Astrocyte (in vitro differentiated cells and primary cell): ENCODE data around the gene FGD6. TPM values are rescaled to one million over a fixed set of nuclear protein-coding genes. Genes with fewer than 3 reads are reported as not detected.

Experiments used
- DNase-seq: peaks from one replicate; pipeline ENCODE4 v3.0.0-alpha.2; 2010; ENCODE audit warnings: low read depth
- FAIRE-seq: peaks from 2 replicates; lab custom pipeline; 2011; peaks lifted over from hg19 to GRCh38; lab: Jason Lieb, UNC
- H2AFZ ChIP-seq: 2 replicates; pipeline ENCODE4 v1.6.0; 2012; ENCODE audit warnings: low read depth, low read length, inconsistent platforms
- H3K27ac ChIP-seq: 2 replicates; pipeline ENCODE4 v1.5.1; 2011; ENCODE audit warnings: low read depth, low read length, inconsistent platforms
- H3K27me3 ChIP-seq: 2 replicates; pipeline ENCODE4 v1.6.0; 2011; ENCODE audit warnings: low read length, inconsistent platforms; ENCODE audit not compliant: insufficient read depth
- H3K36me3 ChIP-seq: 2 replicates; pipeline ENCODE4 v1.5.1; 2011; ENCODE audit warnings: low read length, inconsistent platforms; ENCODE audit not compliant: insufficient read depth
- H3K4me1 ChIP-seq: 2 replicates; pipeline ENCODE4 v1.5.1; 2011; ENCODE audit warnings: low read length, inconsistent platforms; ENCODE audit not compliant: insufficient read depth
- H3K4me2 ChIP-seq: 2 replicates; pipeline ENCODE4 v1.6.0; 2012; ENCODE audit warnings: low read length, inconsistent platforms
- H3K4me3 ChIP-seq: 2 replicates; pipeline ENCODE4 v1.5.1; 2011; ENCODE audit warnings: low read depth, mild to moderate bottlenecking, low read length, inconsistent platforms; ENCODE audit not compliant: insufficient read depth
- H3K79me2 ChIP-seq: 2 replicates; pipeline ENCODE4 v1.6.0; 2012; ENCODE audit warnings: mild to moderate bottlenecking, low read length, inconsistent platforms; ENCODE audit not compliant: insufficient read depth
- H3K9ac ChIP-seq: 2 replicates; pipeline ENCODE4 v1.6.0; 2012; ENCODE audit warnings: mild to moderate bottlenecking, low read length, inconsistent platforms
- H3K9me3 ChIP-seq: 2 replicates; pipeline ENCODE4 v1.5.1; 2012; ENCODE audit warnings: low read depth, mild to moderate bottlenecking, low read length, inconsistent platforms; ENCODE audit not compliant: insufficient read depth
- H4K20me1 ChIP-seq: 2 replicates; pipeline ENCODE4 v1.6.0; 2012; ENCODE audit warnings: low read length, inconsistent platforms; ENCODE audit not compliant: insufficient read depth
- H3K27ac Mint-ChIP-seq: one replicate; pipeline ENCODE4 v1.8.0; 2021; ENCODE audit warnings: mild to moderate bottlenecking, mixed read lengths; ENCODE audit not compliant: unreplicated experiment
- H3K27me3 Mint-ChIP-seq: one replicate; pipeline ENCODE4 v1.8.0; 2021; ENCODE audit warnings: low read depth, mixed read lengths; ENCODE audit not compliant: unreplicated experiment
- H3K36me3 Mint-ChIP-seq: one replicate; pipeline ENCODE4 v1.8.0; 2021; ENCODE audit warnings: low read depth, mixed read lengths; ENCODE audit not compliant: unreplicated experiment
- H3K4me1 Mint-ChIP-seq: one replicate; pipeline ENCODE4 v1.8.0; 2021; ENCODE audit warnings: low read depth, mixed read lengths; ENCODE audit not compliant: unreplicated experiment
- H3K4me3 Mint-ChIP-seq: one replicate; pipeline ENCODE4 v1.8.0; 2021; ENCODE audit warnings: mild to moderate bottlenecking, moderate library complexity, mixed read lengths; ENCODE audit not compliant: unreplicated experiment
- H3K9me3 Mint-ChIP-seq: one replicate; pipeline ENCODE4 v1.8.0; 2021; ENCODE audit warnings: mild to moderate bottlenecking, mixed read lengths; ENCODE audit not compliant: unreplicated experiment
- CTCF ChIP-seq: IDR thresholded peaks from 2 replicates; pipeline ENCODE4 v1.5.1; 2011; ENCODE audit warnings: low read depth, mild to moderate bottlenecking, inconsistent platforms, low read length, moderate library complexity; ENCODE audit not compliant: insufficient read depth
- EZH2 ChIP-seq: IDR thresholded peaks from 2 replicates; pipeline ENCODE4 v1.6.1; 2012; ENCODE audit warnings: mild to moderate bottlenecking, low read length, inconsistent platforms; ENCODE audit not compliant: insufficient read depth
- total RNA-seq: library from RNA; stranded (reverse); gene quantifications from 2 replicates; pipeline ENCODE4 v1.2.1, GENCODE V29; 2021

Gene FGD6
- total RNA-seq, 1 donor from 2014 or later: 26.5 TPM

DNA sequence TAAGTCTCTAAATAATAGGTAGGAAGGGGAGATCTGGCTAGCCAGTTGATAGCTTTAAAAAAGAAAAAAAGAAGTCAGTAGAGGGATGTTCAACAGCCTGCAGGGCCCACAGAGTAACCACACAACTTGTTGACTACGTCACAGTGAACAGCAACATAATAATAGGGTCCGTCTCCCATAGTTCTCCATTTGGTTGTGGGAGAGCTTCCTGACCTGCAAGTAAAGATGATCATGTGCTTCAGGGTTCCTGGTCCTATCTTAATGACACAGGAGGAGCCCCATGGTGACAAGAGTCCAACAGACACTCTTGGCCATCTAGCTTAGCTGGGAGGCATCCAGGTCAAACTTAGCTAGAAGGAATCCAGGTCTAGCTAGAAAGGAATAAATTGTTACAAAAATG is 36.2 kb downstream of the FGD6 start:
- Histone ChIP-seq H3K27me3 (no peaks in the 10 kb centered on the region), H2AFZ (no peak overlapping the region), H3K27ac (no peak overlapping the region), H3K9ac (no peak overlapping the region), H3K4me1 (peaks cover 11% of the 10 kb centered on the region), H3K36me3 (no peaks in the 10 kb centered on the region), H3K9me3 (no peaks in the 10 kb centered on the region), H4K20me1 (no peaks in the 10 kb centered on the region), H3K79me2 (peaks cover 7% of the 10 kb centered on the region), H3K4me3 (no peak overlapping the region), H3K4me2 (no peak overlapping the region)
- no peak overlapping the region for H3K4me3 Mint-ChIP-seq
- no peaks in the 10 kb centered on the region for H3K27me3 Mint-ChIP-seq
- peaks cover 27% of the 10 kb centered on the region for H3K4me1 Mint-ChIP-seq
- no peak for FAIRE-seq
- H3K27ac Mint-ChIP-seq: no peak overlapping the region
- no peaks in the 10 kb centered on the region for H3K9me3 Mint-ChIP-seq
- no peak for TF ChIP-seq EZH2
- TF ChIP-seq CTCF: no peak
- no peak for DNase-seq
- peaks cover 9% of the 10 kb centered on the region for H3K36me3 Mint-ChIP-seq

- Mint-ChIP-seq H3K27ac (no peak overlapping the region), H3K36me3 (peaks cover 9% of the 10 kb centered on the region), H3K9me3 (no peaks in the 10 kb centered on the region), H3K4me1 (peaks cover 29% of the 10 kb centered on the region), H3K4me3 (no peak overlapping the region), H3K27me3 (no peaks in the 10 kb centered on the region)
- H3K27me3 ChIP-seq: no peaks in the 10 kb centered on the region
- no peak overlapping the region for H3K9ac ChIP-seq
- DNase-seq (peak; percentile 29), FAIRE-seq (no peak)
- H3K4me3 ChIP-seq: no peak overlapping the region
- no peak overlapping the region for H2AFZ ChIP-seq
- H3K79me2 ChIP-seq: peaks cover 7% of the 10 kb centered on the region
- H4K20me1 ChIP-seq: no peaks in the 10 kb centered on the region
- H3K4me2 ChIP-seq: no peak overlapping the region
- TF ChIP-seq CTCF (no peak), EZH2 (no peak)
- no peaks in the 10 kb centered on the region for H3K9me3 ChIP-seq
- H3K36me3 ChIP-seq: no peaks in the 10 kb centered on the region
- no peak overlapping the region for H3K27ac ChIP-seq
- peaks cover 14% of the 10 kb centered on the region for H3K4me1 ChIP-seq
These were observed 38.3 kb downstream of the FGD6 start for GRCh38 chr12:95179011-95179410.

DNA sequence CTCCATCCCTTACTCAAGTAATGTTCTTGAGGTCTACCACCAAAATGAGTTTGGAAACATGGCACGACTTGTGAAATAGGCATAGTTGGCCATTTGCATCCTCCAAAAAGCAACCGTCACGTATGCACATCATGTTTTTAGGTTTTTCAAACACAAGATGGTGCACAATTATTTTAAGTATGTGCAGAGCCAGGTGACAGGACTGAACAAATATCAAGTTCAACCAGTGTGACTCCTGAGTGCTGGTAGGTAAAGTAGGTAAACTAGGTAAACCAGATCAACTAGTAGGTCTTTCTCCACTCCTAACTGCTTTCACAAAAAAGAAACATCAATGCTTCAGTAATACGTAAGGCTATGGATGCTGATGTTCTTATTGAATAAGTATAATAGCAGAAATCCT is 39.1 kb downstream of the FGD6 start:
- Histone ChIP-seq H3K9me3 (no peaks in the 10 kb centered on the region), H3K9ac (no peak overlapping the region), H3K4me2 (no peak overlapping the region), H3K4me3 (no peak overlapping the region), H3K27ac (no peak overlapping the region), H3K36me3 (no peaks in the 10 kb centered on the region), H3K27me3 (no peaks in the 10 kb centered on the region), H4K20me1 (no peaks in the 10 kb centered on the region), H3K4me1 (peaks cover 19% of the 10 kb centered on the region), H2AFZ (no peak overlapping the region), H3K79me2 (peaks cover 7% of the 10 kb centered on the region)
- no peaks in the 10 kb centered on the region for H3K27me3 Mint-ChIP-seq
- peaks cover 8% of the 10 kb centered on the region for H3K36me3 Mint-ChIP-seq
- DNase-seq (no peak), FAIRE-seq (no peak)
- no peak for TF ChIP-seq CTCF
- no peak for TF ChIP-seq EZH2
- no peak overlapping the region for H3K27ac Mint-ChIP-seq
- no peaks in the 10 kb centered on the region for H3K9me3 Mint-ChIP-seq
- H3K4me1 Mint-ChIP-seq: peaks cover 35% of the 10 kb centered on the region
- no peak overlapping the region for H3K4me3 Mint-ChIP-seq
